Activated CD4-positive, alpha-beta T cell treated with anti-CD3 and anti-CD28 coated beads for 36 hours (primary cell): ENCODE data around the gene ZBTB2. TPM values are rescaled to one million over a fixed set of nuclear protein-coding genes. Genes with fewer than 3 reads are reported as not detected.
"Not testable (repeated sequence)": the region's sequence is repeated elsewhere in the genome, so short reads cannot be mapped to it uniquely, and the experiment has no call there.

Source experiments
- ATAC-seq: fragments of 200-7000 bp; cut with Tn5 transposase; one replicate; pipeline ENCODE4 v1.10.0; 2021; ENCODE audit warnings: mild to moderate bottlenecking, moderate library complexity
- CTCF ChIA-PET: fragments of 350-600 bp; sonication (Branson Sonifier 250); formaldehyde crosslinking; loops from one replicate; lab custom pipeline; 2021; ENCODE audit warnings: antibody characterized with exemption; lab: Charles Lee
- POLR2A ChIA-PET: fragments of 350-600 bp; sonication (Branson Sonifier 250); formaldehyde crosslinking; loops from one replicate; lab custom pipeline; 2021; ENCODE audit warnings: antibody characterized with exemption, inconsistent platforms; lab: Charles Lee
- DNase-seq: peaks from one replicate; pipeline ENCODE4 v3.0.0-alpha.2; 2020
- H3K27ac Mint-ChIP-seq: one replicate; pipeline ENCODE4 v1.8.0; 2021; ENCODE audit warnings: mixed read lengths
- H3K27me3 Mint-ChIP-seq: one replicate; pipeline ENCODE4 v1.8.0; 2021; ENCODE audit warnings: mixed read lengths
- H3K36me3 Mint-ChIP-seq: one replicate; pipeline ENCODE4 v1.8.0; 2021; ENCODE audit warnings: low read depth, mixed read lengths
- H3K4me1 Mint-ChIP-seq: one replicate; pipeline ENCODE4 v1.8.0; 2021; ENCODE audit warnings: mixed read lengths
- H3K4me3 Mint-ChIP-seq: one replicate; pipeline ENCODE4 v1.8.0; 2021; ENCODE audit warnings: mild to moderate bottlenecking, moderate library complexity, mixed read lengths
- H3K9me3 Mint-ChIP-seq: one replicate; pipeline ENCODE4 v1.8.0; 2021; ENCODE audit warnings: low read depth, mixed read lengths
- intact Hi-C, 2 experiments: fragments of 100-400 bp; cut with DNase I in 1 of 2; cut with micrococcal nuclease in 1 of 2; formaldehyde crosslinking; loops; one replicate each; pipeline versions ENCODE4 v1.14.2 to v1.15.1; 2022 to 2024; cut with DNase I, micrococcal nuclease
- total RNA-seq, 2 experiments: library from RNA; stranded (reverse); gene quantifications; one replicate each; pipeline ENCODE4 v1.2.3, GENCODE V29; 2021

ZBTB2 gene
- total RNA-seq, 2 experiments from 2014 or later = 17.1 to 19.3 TPM

DNA sequence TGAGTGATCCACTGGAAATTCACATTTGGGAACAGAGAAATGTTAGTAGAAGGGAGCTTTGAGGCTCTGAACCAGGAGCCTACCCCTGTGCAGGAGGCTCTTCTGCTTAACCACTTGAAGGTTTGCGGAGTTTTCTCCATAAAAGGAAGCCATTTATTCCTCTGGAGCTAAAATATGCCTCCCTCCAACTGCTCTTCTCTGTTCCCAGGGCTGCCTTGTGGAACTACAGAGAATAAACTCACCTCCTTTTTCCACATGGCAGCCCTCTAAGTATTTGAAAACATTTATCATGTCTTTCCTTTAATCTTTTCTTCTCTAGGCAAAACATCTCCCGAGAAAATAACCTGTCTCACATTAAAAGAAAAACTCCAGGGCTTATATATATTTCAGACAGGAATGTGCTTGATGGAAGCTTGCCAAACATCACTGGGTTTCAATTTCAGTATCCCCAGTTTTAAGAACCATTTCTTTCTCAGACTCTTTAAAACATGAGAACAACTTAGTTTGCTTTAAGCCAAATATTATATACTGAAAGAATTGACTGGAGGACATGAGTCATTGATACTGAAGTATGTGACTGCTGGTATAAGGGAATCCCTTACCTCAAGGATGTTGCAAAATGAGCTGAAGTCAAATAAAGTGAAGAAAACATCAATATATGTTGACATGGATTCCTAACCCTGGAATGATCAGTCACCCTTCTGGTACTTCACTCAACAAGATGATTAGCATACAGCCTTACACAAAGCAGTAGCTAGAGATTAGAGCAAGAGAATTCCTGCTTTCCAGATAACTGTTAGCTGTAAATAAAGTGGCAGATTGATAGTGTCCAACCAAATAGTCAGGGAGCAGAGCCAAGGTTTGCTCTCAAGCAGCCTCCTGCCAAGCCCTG, 74.0 kb downstream of the ZBTB2 start:
- Mint-ChIP-seq H3K27me3 (peaks cover 5% of the 10 kb centered on the region), H3K9me3 (peaks cover 7% of the 10 kb centered on the region), H3K4me3 (no peak overlapping the region), H3K4me1 (peaks cover 3% of the 10 kb centered on the region), H3K27ac (no peak overlapping the region), H3K36me3 (no peaks in the 10 kb centered on the region)
- ChIA-PET POLR2A (interaction anchor here (0.5 kb wide), 1 partner anchor 173 kb away, joined by 3 read pairs; no protein-coding TSS in a partner anchor), CTCF (interaction anchor here (1.5 kb wide), 1 partner anchor 303 kb away, joined by 4 read pairs; no protein-coding TSS in a partner anchor)
- DNase-seq (no peak), ATAC-seq (no peak)
- intact Hi-C loops = no loop called here

DNA sequence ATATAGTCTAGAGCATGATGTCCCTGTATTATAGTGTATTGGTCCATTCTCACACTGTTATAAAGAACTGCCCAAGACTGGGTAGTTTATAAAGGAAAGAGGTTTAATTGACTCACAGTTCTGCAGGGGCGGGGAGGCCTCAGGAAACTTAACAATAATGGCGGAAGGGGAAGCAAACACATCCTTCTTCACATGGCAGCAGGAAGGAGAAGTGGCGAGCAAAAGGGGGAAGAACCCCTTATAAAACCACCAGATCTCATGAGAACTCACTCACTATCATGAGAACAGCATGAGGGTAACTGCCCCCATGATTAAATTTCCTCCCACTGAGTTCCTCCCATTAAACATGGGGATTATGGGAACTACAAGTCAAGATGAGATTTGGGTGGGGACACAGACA, 75.7 kb downstream of the ZBTB2 start:
- CTCF ChIA-PET, H3K27ac Mint-ChIP-seq, H3K4me3 Mint-ChIP-seq, DNase-seq, H3K27me3 Mint-ChIP-seq, H3K36me3 Mint-ChIP-seq, ATAC-seq, intact Hi-C loops, POLR2A ChIA-PET, H3K4me1 Mint-ChIP-seq, H3K9me3 Mint-ChIP-seq: not testable (repeated sequence)

Other genes starting within 250 kb of the ZBTB2 start
- 1 to 10 TPM; 4.1 to 5.0 TPM for gene AKAP12, start 151.6 kb downstream of the ZBTB2 start, total RNA-seq
- 10 to 100 TPM; 20.8 to 21.5 TPM for gene RMND1, start 60.6 kb upstream of the ZBTB2 start, total RNA-seq
- gene CCDC170, start 102.5 kb upstream of the ZBTB2 start, total RNA-seq = not detected